Measurements from ENCODE around the gene RALGPS2. TPM values are rescaled to one million over a fixed set of nuclear protein-coding genes. Genes with fewer than 3 reads are reported as not detected.

Gene RALGPS2
- polyA plus RNA-seq, 1 of the 3 experiments (the other 2 are of a cell fraction), result 5.1 TPM

DNA sequence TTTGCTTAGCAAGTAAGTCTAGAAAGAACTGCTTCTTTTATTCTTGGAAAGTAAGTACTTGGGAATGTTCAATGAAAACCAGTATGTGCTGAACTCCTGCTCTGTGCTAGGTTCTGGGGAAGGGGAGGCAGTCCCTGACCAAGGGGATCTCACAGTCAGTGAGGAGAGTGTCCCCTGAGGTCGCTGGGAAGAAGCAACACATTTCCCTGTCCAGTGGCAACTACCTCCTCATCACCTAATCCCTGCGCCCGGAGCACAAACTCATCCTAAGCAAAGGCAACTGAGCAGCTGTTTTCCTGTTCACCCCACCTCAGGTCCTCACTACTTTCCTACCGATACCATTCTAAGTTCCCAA, 207.5 kb downstream of the RALGPS2 start:
- no peak for DNase-seq
- ChIA-PET CTCF (interaction anchor here (0.7 to 1.3 kb wide), 2 partner anchors 11 to 1010 kb away, joined by 3 to 4 read pairs; no protein-coding TSS in a partner anchor), POLR2A (no interaction called here)
- Histone ChIP-seq H3K36me3 (replicated peaks in 1 of 2; ENCODE audit: control insufficient read depth in 1 of 2, insufficient read depth in 2 of 2, low read length in 1 of 2) (no peaks in the 10 kb centered on the region), H3K9me3 (no peaks in the 10 kb centered on the region), H3K4me3 (ENCODE audit: low read depth in 2 of 2, low read length in 1 of 2) (no peak overlapping the region), H3K27ac (ENCODE audit: low read depth in 2 of 2, low read length in 1 of 2) (no peak overlapping the region), H3K79me2 (ENCODE audit: insufficient read depth) (no peaks in the 10 kb centered on the region), H3K9ac (no peak overlapping the region), H3K9me2 (no peaks in the 10 kb centered on the region), H4K20me1 (ENCODE audit: insufficient read depth) (no peaks in the 10 kb centered on the region), H2AFZ (ENCODE audit: low read depth) (no peak overlapping the region), H3K27me3 (ENCODE audit: insufficient read depth) (no peaks in the 10 kb centered on the region), H3F3A (replicated peaks; ENCODE audit: insufficient read depth) (no peaks in the 10 kb centered on the region), H3K4me2 (no peak overlapping the region), H3K4me1 (ENCODE audit: control insufficient read depth in 1 of 2, insufficient read depth in 2 of 2, low read depth in 1 of 2, low read length in 1 of 2) (no peaks in the 10 kb centered on the region; a peak in 1 of 4 replicates)
- WGBS (ENCODE audit: low lambda C conversion rate), result 75% methylated on average over 4 of the region's 4 CpGs
- TF ChIP-seq, protein P1, sequence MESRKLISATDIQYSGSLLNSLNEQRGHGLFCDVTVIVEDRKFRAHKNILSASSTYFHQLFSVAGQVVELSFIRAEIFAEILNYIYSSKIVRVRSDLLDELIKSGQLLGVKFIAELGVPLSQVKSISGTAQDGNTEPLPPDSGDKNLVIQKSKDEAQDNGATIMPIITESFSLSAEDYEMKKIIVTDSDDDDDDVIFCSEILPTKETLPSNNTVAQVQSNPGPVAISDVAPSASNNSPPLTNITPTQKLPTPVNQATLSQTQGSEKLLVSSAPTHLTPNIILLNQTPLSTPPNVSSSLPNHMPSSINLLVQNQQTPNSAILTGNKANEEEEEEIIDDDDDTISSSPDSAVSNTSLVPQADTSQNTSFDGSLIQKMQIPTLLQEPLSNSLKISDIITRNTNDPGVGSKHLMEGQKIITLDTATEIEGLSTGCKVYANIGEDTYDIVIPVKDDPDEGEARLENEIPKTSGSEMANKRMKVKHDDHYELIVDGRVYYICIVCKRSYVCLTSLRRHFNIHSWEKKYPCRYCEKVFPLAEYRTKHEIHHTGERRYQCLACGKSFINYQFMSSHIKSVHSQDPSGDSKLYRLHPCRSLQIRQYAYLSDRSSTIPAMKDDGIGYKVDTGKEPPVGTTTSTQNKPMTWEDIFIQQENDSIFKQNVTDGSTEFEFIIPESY (IDR thresholded peaks at IDR 0.05; ENCODE audit: borderline replicate concordance, low read depth), result no peak
- TF ChIP-seq EP300 (IDR thresholded peaks at IDR 0.05; ENCODE audit: borderline replicate concordance in 1 of 2, low read depth in 1 of 2, low read length in 1 of 2) (no peak), NRF1 (IDR thresholded peaks at IDR 0.05; ENCODE audit: low read depth, low read length) (no peak), TAF1 (IDR thresholded peaks at IDR 0.05; ENCODE audit: borderline replicate concordance, low read depth, low read length) (no peak), FOSL2 (IDR thresholded peaks at IDR 0.05; ENCODE audit: borderline replicate concordance, low read depth) (no peak), ELF1 (IDR thresholded peaks at IDR 0.05) (no peak), GABPA (IDR thresholded peaks at IDR 0.05; ENCODE audit: low read depth) (no peak), SIN3A (IDR thresholded peaks at IDR 0.05; ENCODE audit: borderline replicate concordance, low read depth, low read length) (no peak), TEAD4 (IDR thresholded peaks at IDR 0.05; ENCODE audit: borderline replicate concordance, insufficient read depth) (no peak), EZH2phosphoT487 (IDR thresholded peaks at IDR 0.05; ENCODE audit: borderline replicate concordance, low read depth) (no peak), FOXM1 (IDR thresholded peaks at IDR 0.05; ENCODE audit: low read depth) (no peak), MEF2A (IDR thresholded peaks at IDR 0.05; ENCODE audit: borderline replicate concordance, low read depth) (no peak), NFIC (IDR thresholded peaks at IDR 0.05; ENCODE audit: borderline replicate concordance) (no peak), RAD21 (IDR thresholded peaks at IDR 0.05; ENCODE audit: low read length) (no peak), RFX5 (IDR thresholded peaks at IDR 0.05; ENCODE audit: low read length) (no peak), MXI1 (IDR thresholded peaks at IDR 0.05; ENCODE audit: low read depth, low read length) (no peak)
- TF ChIP-seq, protein P2, sequence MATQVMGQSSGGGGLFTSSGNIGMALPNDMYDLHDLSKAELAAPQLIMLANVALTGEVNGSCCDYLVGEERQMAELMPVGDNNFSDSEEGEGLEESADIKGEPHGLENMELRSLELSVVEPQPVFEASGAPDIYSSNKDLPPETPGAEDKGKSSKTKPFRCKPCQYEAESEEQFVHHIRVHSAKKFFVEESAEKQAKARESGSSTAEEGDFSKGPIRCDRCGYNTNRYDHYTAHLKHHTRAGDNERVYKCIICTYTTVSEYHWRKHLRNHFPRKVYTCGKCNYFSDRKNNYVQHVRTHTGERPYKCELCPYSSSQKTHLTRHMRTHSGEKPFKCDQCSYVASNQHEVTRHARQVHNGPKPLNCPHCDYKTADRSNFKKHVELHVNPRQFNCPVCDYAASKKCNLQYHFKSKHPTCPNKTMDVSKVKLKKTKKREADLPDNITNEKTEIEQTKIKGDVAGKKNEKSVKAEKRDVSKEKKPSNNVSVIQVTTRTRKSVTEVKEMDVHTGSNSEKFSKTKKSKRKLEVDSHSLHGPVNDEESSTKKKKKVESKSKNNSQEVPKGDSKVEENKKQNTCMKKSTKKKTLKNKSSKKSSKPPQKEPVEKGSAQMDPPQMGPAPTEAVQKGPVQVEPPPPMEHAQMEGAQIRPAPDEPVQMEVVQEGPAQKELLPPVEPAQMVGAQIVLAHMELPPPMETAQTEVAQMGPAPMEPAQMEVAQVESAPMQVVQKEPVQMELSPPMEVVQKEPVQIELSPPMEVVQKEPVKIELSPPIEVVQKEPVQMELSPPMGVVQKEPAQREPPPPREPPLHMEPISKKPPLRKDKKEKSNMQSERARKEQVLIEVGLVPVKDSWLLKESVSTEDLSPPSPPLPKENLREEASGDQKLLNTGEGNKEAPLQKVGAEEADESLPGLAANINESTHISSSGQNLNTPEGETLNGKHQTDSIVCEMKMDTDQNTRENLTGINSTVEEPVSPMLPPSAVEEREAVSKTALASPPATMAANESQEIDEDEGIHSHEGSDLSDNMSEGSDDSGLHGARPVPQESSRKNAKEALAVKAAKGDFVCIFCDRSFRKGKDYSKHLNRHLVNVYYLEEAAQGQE (IDR thresholded peaks at IDR 0.05; ENCODE audit: low read depth, low read length), result no peak
- TF ChIP-seq, protein P3, sequence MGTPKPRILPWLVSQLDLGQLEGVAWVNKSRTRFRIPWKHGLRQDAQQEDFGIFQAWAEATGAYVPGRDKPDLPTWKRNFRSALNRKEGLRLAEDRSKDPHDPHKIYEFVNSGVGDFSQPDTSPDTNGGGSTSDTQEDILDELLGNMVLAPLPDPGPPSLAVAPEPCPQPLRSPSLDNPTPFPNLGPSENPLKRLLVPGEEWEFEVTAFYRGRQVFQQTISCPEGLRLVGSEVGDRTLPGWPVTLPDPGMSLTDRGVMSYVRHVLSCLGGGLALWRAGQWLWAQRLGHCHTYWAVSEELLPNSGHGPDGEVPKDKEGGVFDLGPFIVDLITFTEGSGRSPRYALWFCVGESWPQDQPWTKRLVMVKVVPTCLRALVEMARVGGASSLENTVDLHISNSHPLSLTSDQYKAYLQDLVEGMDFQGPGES (IDR thresholded peaks at IDR 0.05; ENCODE audit: low read depth, low read length), result no peak
